Measurements from ENCODE around the gene CTCF.

DNA sequence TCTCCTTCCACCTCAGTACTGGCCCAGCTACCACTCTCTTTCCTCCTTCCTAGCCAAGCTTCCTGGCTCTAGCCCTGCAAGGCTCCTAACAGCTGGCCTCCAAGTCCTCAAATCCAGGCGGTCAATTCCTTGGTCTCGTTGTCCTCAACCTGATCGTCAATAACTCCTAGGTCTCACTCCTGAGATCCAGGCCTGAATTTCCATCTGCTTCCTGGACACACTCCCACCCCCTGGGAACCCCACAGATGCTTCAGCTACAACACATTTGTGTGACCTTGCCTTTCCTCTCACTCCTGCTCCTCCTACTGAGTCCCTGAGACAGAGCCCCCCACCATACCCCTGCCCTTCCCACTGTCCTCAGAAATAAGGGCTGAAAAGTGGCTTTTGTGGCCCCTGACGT, 101.9 kb downstream of the CTCF start:
- TF ChIP-seq BHLHE40 (IDR thresholded peaks at IDR 0.05; ENCODE audit: borderline replicate concordance) (no peak), FOXM1 (IDR thresholded peaks at IDR 0.05; ENCODE audit: borderline replicate concordance) (no peak), SP1 (IDR thresholded peaks at IDR 0.05) (no peak), FOXA1 (IDR thresholded peaks at IDR 0.05) (no peak), SUZ12 (IDR thresholded peaks at IDR 0.05) (no peak), LEF1 (IDR thresholded peaks at IDR 0.05; ENCODE audit: borderline replicate concordance) (no peak), FOXK2 (IDR thresholded peaks at IDR 0.05) (no peak), L3MBTL2 (conservative IDR thresholded peaks at IDR 0.05) (no peak), CTBP1 (IDR thresholded peaks at IDR 0.05; ENCODE audit: borderline replicate concordance) (no peak), NFRKB (IDR thresholded peaks at IDR 0.05) (no peak), ELF4 (IDR thresholded peaks at IDR 0.05) (no peak), ARNT (IDR thresholded peaks at IDR 0.05) (no peak), ZNF384 (IDR thresholded peaks at IDR 0.05) (no peak)
